Measurements from ENCODE around the gene BNIP5. TPM values are rescaled to one million over a fixed set of nuclear protein-coding genes. Genes with fewer than 3 reads are reported as not detected.
"Not testable (repeated sequence)": the region's sequence is repeated elsewhere in the genome, so short reads cannot be mapped to it uniquely, and the experiment has no call there.

Gene BNIP5
- total RNA-seq, 1 donor from 2014 or later = not detected

- no peak for DNase-seq (ENCODE audit: low read depth)
These were observed 6.5 kb upstream of the BNIP5 start for GRCh38 chr6:36343109-36343680.

DNA sequence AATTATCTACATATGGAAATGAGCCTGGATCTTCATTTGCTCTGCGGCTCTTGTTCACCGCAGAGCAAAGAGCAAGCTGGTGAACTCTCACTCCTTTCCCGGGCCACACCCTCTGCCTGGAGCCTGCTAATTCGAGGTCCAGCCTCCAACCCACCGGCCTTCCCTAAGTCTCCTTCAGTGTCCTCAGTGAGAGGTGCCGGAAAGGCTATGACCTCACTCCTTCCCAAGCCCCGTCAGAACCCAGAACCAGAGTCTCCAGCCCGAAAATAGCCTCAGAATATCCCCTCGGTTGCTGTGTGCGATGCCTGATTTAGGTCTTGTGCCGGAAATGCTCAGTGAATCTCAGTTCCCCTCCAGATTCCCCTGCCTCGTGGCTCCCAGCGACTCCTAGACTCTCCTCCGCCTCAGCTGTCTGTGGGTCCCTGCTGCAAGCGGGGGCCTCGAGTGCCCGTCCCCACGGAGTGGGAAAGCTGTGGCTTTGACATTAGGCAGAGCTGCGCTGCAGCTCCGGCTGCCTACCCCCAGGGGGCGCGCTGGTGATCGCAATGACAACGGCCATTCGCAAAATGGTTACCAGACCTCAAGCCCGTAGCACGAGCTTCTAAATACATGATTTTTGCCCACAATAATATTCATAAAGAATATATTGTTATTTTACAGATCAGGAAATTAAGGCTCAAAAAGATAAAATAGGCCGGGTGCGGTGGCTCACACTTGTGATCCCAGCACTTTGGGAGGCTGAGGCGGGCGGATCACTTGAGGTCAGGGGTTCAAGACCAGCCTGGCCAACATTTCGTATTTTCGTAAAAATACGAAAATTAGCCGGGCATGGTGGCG, 4.1 kb upstream of the BNIP5 start:
- DNase-seq (ENCODE audit: low read depth) = peak; percentile 69

DNA sequence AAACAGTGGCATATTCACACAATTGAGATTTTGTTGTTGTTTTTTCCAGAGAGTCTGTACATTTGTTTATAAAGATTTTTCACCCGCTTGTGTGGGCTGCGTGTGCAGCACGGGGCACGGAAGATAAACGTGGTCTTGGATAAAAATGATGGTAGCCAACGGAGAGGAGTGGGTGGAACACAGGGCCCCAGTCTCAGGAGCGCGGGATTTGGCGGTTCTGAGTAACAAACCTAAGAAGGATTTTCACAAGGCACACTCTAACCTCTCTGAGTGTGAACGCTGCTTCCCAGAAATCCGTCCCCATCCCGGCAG, 3.6 kb upstream of the BNIP5 start:
- DNase-seq (ENCODE audit: low read depth) = no peak

DNA sequence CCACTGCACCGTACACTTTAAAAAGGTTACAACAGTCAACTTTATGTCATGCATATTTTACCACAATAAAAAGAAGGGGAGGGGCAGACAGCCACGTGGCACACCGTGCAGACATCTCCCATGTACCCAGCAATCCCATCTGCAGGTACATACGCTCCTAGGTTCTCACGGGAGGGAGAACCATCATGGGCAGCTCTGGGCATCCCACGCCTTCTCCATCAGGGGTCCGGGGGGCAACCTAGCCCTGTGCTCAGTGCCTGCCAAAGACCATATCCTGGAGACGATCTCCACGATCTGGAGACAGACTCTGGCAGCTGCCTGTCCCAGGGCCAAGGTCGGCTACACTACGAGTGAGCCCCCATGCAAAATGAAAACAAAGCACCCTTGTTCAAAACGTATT, 2.5 kb upstream of the BNIP5 start:
- no peak for DNase-seq (ENCODE audit: low read depth)

DNA sequence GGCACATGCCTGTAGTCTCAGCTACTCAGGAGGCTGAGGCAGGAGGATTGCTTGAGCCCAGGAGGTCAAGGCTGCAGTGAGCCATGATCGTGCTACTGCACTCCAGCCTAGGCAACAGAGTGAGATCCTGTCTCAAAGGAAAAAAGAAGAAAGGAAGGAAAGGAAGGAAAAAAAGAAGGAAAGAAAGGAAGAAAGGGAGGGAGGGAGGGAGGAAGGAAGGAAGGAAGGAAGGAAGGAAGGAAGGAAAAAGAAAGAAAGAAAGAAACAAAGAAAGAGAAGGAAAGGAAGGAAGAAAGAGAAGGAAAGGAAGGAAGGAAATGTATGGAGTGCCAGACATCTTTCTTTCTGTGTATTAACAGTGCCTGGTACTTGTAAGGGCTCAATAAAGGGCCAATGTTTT, 1.5 kb upstream of the BNIP5 start:
- not testable (repeated sequence) for DNase-seq (ENCODE audit: low read depth)

DNA sequence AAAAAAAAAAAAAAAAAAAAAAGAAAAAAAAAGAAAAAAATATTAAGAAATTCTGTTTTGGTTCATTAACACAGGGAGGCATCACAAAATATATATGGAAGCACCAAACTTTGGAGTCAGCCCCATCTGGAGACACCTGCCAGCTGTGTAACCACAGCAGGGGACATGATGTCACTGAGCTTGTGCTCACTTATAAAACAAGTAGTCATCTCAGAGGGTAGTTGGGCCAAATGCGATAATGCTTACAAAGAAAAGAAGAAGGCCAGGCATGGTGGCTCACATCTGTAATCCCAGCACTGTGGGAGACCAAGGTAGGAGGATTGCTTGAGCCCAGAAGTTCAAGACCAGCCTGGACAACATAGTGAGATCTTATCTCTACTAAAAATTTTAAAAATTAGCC, 1.1 kb upstream of the BNIP5 start:
- no peak for DNase-seq (ENCODE audit: low read depth)

DNA sequence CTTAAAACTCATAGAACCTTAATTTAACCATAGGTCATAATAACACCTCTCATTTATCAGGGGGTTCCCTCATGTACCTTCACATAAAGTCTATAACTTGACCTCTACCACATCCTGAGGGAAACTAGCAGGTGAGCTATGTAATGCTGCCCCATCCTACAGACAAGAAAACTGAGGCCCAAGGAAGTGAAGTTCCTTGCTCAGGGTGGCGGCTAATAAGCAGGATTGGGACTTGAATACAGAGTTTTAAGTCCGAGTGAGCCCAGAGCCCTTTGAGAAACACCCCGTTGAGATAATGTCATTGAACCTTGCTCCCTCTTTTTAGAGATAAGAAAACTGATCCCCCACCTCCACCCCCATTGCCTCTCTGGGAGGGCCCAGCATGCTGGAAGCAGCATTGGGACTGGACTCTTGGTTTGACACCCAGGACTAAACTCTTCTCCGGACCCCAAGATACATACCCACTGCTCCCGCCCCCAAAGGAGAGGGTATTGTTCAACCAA, 429 bp downstream of the BNIP5 start:
- no peak for DNase-seq (ENCODE audit: low read depth)

DNA sequence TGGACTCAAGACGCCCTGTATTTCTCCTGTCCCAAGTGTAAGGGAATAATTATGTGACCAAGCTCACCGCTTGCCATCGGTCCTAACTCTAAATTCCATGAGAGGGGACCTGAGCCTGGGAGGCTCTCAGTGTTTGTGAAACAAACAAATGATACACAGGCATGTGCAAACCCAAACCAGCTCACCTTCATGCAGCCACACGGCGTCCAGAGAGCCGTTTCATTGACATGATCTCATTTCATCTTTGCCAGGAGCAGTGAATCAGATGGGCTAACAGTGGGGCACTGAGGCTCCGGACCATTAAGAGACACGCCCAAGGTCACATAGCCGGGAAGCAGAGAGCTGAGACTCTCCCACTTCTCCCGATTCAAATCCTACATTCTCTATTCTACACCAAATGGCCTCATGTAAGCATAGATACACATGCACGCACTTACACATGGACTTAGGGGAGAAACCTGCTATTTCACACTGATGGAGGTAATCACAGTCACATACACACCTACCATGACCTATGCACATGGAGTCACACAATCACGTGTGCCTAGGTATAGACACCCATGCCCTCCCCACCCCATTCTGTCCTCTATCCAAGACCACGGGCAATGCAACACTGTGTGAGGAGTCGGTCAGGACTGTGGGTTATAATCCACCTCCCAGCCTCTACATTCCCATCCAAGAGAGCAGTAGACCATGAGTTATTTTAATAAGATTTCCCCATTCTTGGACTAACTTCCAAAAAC, 1.1 kb downstream of the BNIP5 start:
- DNase-seq (ENCODE audit: low read depth) = no peak

DNA sequence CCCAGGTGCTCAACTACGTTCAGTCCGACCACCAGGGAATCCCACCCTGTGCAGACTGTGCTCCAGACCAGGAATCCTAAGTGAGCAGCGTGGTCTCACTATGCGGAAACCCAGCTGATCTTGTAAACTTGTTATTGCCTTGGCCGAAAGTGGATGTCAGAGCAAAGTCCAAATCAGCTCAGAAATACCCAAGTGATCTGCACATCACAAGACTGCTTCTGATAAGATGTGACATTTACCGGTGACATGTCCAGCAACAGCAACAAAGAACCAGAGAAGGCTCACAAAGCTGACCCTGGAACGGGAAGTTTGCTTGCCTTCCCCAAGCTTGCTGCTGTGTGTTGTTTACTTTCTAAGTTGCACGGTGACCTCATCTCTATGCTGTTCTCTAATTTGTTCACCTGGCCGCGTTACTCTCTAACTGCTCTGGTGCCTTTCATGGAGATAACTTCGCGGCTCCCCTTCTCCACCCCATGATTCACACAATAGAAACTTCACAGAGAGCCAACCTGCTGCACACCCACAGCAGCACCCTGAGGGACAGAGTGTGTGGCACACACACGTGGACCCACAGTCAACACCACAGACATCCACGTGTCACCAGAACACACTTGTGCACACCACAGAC, 1.7 kb downstream of the BNIP5 start:
- DNase-seq (ENCODE audit: low read depth) = no peak

- DNase-seq (ENCODE audit: low read depth) = no peak
These were observed 2.6 kb downstream of the BNIP5 start for GRCh38 chr6:36333931-36334725.

GRCh38 chr6:36333171-36333895, 3.4 kb downstream of the BNIP5 start:
- DNase-seq (ENCODE audit: low read depth) = no peak

GRCh38 chr6:36331381-36331780, 5.3 kb downstream of the BNIP5 start:
- DNase-seq (ENCODE audit: low read depth) = no peak

- no peak for DNase-seq (ENCODE audit: low read depth)
These were observed 6.3 kb downstream of the BNIP5 start for GRCh38 chr6:36330366-36330765.

DNA sequence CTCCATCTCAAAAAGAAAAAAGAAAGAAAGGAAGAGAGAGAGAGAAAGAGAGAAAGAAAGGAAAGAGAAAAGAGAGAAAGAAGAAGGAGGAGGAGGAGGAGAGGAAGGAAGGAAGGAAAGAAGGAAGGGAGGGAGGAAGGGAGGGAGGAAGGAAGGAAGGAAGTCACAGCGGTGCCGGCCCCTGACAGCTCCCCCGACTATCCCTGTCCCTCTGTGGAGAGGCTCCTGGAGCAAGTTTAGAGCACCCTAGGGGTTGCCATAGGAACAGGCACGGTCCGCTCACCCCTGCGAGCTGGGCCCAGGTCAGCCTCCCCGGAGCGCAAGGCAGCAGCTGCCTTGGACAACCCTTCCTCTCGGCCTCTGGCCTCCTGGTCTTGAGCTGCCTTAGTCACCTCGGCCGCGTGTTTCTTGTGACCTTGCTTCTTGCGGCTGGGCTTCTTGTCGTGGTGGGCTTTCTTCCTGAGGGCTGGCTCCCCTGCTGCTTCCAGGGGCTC, 6.8 kb downstream of the BNIP5 start:
- DNase-seq (ENCODE audit: low read depth) = no peak

DNA sequence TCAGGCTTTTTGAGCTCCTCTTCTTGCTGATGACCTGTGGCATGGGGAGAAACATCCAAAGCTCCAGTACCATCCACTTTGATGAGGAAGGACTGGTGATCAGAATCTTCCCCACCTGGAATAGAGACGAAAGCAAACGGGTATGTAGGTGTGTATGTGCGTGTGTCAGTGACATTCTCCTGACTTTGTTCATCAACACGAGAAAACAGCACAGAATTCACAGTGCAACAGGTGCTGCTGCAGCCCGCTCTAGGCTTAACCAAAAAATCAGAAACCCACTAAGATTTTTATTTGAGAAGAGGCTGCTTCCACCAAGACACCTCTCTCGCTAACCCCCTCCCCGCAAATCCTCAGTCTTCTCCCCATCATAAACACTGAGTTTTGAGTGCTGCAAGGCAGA, 8.1 kb downstream of the BNIP5 start:
- DNase-seq (ENCODE audit: low read depth) = no peak

DNA sequence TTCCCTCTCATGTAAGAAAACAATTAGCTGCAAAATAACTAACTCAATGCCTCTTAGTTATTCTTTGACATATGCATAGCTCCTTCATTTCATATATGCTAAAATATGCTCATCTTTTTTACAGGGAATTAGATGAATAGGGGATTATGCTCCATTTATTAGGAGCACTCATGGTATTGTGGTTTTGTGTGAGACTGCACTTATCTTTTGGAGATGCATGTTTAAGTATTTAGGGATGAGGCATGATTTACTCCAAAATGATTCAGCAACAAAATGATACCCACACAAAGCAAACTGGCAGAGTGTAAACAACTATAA, 8.8 kb downstream of the BNIP5 start:
- DNase-seq (ENCODE audit: low read depth) = no peak

DNA sequence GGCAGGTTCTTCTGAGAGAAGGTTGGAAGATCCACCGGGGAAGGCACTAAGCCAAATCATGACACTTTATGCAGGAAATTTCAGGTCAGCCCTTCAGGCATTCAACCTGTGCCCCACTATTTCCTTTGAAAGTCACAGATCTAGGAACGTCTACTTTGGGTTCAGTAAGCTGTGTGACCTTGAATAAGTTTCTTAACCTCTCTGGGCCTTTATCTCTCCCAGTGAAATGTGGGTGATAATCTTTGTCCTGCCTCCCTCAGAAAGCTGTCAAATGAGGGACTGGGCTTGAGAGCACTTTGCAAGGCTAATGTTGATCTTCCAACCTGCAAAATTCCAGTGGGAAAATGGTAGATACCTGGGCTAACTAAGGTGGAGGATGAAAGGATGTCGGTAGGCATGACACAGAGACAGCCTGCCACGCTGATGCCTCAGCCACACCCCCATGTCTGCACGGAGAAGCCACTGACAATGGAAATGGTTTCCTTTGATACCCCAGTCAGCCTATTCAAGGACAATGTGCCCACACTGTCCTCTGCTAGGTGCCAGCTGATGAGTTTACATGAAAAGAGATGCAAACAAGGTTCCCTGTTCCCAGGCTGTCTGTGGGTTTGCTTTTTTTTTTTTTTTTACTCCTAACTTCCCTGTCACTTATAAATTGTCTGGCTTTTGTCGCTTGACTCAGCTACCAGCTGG, 9.3 kb downstream of the BNIP5 start:
- DNase-seq (ENCODE audit: low read depth) = no peak

GRCh38 chr6:36326356-36326995, 10.2 kb downstream of the BNIP5 start:
- peak; percentile 48 for DNase-seq (ENCODE audit: low read depth)

- DNase-seq (ENCODE audit: low read depth) = no peak
These were observed 12.0 kb downstream of the BNIP5 start for GRCh38 chr6:36324715-36325114.
